OCI-LY1 (cell line): ENCODE results near the gene SLC12A5.
"Not testable (repeated sequence)": the region's sequence is repeated elsewhere in the genome, so short reads cannot be mapped to it uniquely, and the experiment has no call there.

Experiments
- H2AFZ ChIP-seq: fragments of 200-600 bp; sonication (generic), shearing (Covaris generic); 2 replicates; pipeline ENCODE4 v1.6.0; 2014; ENCODE audit warnings: antibody characterized with exemption, mild to moderate bottlenecking, low read length
- H3F3A ChIP-seq: fragments of 200-600 bp; sonication (generic), shearing (Covaris generic); 2 replicates; pipeline ENCODE4 v1.6.0; 2014; ENCODE audit warnings: mild to moderate bottlenecking, antibody characterized with exemption, low read length, moderate library complexity; ENCODE audit not compliant: insufficient read depth
- H3K27ac ChIP-seq: fragments of 200-600 bp; sonication (generic); 2 replicates; pipeline ENCODE4 v1.5.1; 2014; ENCODE audit warnings: low read length, mixed run types, mild to moderate bottlenecking, low read depth; ENCODE audit not compliant: poor library complexity, severe bottlenecking
- H3K27me3 ChIP-seq: fragments of 200-600 bp; sonication (generic); 2 replicates; pipeline ENCODE4 v1.6.0; 2014; ENCODE audit warnings: antibody characterized with exemption, mild to moderate bottlenecking, low read length, moderate library complexity; ENCODE audit not compliant: insufficient read depth
- H3K36me3 ChIP-seq: fragments of 200-600 bp; sonication (generic); 2 replicates; pipeline ENCODE4 v1.6.1; 2014; ENCODE audit warnings: mild to moderate bottlenecking, antibody characterized with exemption, low read length, moderate library complexity, mixed read lengths; ENCODE audit not compliant: insufficient read depth
- H3K4me1 ChIP-seq: fragments of 200-600 bp; sonication (generic); 2 replicates; pipeline ENCODE4 v1.5.1; 2014; ENCODE audit warnings: mild to moderate bottlenecking, low read length, moderate library complexity; ENCODE audit not compliant: insufficient read depth, severe bottlenecking
- H3K4me2 ChIP-seq: fragments of 200-600 bp; sonication (generic), shearing (Covaris generic); 2 replicates; pipeline ENCODE4 v1.6.1; 2014; ENCODE audit warnings: low read length
- H3K4me3 ChIP-seq: fragments of 200-600 bp; sonication (generic); 2 replicates; pipeline ENCODE4 v1.5.1; 2014; ENCODE audit warnings: low read length, low read depth, mild to moderate bottlenecking, mixed read lengths; ENCODE audit not compliant: poor library complexity, severe bottlenecking
- H3K79me2 ChIP-seq: fragments of 200-600 bp; shearing (Covaris generic); 2 replicates; pipeline ENCODE4 v1.6.1; 2016; ENCODE audit warnings: mixed run types, low read length, mixed read lengths; ENCODE audit not compliant: insufficient read depth
- H3K9ac ChIP-seq: fragments of 200-600 bp; sonication (generic), shearing (Covaris generic); 2 replicates; pipeline ENCODE4 v1.6.1; 2014; ENCODE audit warnings: mild to moderate bottlenecking, low read length, mixed read lengths
- H3K9me2 ChIP-seq: fragments of 200-600 bp; sonication (generic), shearing (Covaris generic); 2 replicates; pipeline ENCODE4 v1.6.1; 2014; ENCODE audit warnings: low read depth, mild to moderate bottlenecking, low read length, mixed read lengths
- H3K9me3 ChIP-seq: fragments of 200-600 bp; shearing (Covaris generic); 2 replicates; pipeline ENCODE4 v1.6.1; 2014; ENCODE audit warnings: low read length, mixed read lengths
- H4K20me1 ChIP-seq: fragments of 200-600 bp; sonication (generic), shearing (Covaris generic); 2 replicates; pipeline ENCODE4 v1.6.0; 2016; ENCODE audit warnings: mild to moderate bottlenecking, low read length; ENCODE audit not compliant: insufficient read depth
- EZH2 ChIP-seq: fragments of 200-600 bp; sonication (generic), shearing (Covaris generic); IDR thresholded peaks from 2 replicates; pipeline ENCODE4 v1.8.0; 2017; ENCODE audit warnings: borderline replicate concordance, mixed run types, mild to moderate bottlenecking, antibody characterized with exemption, low read length, moderate library complexity, mixed read lengths
- TF ChIP-seq, protein P1 (sequence below): fragments of 200-600 bp; sonication (generic), shearing (Covaris generic); IDR thresholded peaks from 2 replicates; pipeline ENCODE4 v1.5.1; 2017; ENCODE audit warnings: mild to moderate bottlenecking, antibody characterized with exemption, low read length, moderate library complexity, mixed read lengths

SLC12A5 gene

GRCh38 chr20:46088409-46089166 lies 59.6 kb downstream of the SLC12A5 start:
- Histone ChIP-seq H3K4me1 (peaks cover 43% of the 10 kb centered on the region), H3K9ac (peak overlapping the region; percentile 94), H3K79me2 (peaks cover 56% of the 10 kb centered on the region), H3K4me2 (peak overlapping the region; percentile 97), H4K20me1 (peaks cover 2% of the 10 kb centered on the region; the same call in 1 of the 2 replicates), H2AFZ (no peak overlapping the region), H3F3A (no peaks in the 10 kb centered on the region), H3K27me3 (no peaks in the 10 kb centered on the region), H3K4me3 (peak overlapping the region; percentile 96), H3K9me2 (no peaks in the 10 kb centered on the region), H3K36me3 (no peaks in the 10 kb centered on the region), H3K9me3 (no peaks in the 10 kb centered on the region), H3K27ac (peak overlapping the region; percentile 1)
- TF ChIP-seq EZH2: no peak
- TF ChIP-seq, protein P1, sequence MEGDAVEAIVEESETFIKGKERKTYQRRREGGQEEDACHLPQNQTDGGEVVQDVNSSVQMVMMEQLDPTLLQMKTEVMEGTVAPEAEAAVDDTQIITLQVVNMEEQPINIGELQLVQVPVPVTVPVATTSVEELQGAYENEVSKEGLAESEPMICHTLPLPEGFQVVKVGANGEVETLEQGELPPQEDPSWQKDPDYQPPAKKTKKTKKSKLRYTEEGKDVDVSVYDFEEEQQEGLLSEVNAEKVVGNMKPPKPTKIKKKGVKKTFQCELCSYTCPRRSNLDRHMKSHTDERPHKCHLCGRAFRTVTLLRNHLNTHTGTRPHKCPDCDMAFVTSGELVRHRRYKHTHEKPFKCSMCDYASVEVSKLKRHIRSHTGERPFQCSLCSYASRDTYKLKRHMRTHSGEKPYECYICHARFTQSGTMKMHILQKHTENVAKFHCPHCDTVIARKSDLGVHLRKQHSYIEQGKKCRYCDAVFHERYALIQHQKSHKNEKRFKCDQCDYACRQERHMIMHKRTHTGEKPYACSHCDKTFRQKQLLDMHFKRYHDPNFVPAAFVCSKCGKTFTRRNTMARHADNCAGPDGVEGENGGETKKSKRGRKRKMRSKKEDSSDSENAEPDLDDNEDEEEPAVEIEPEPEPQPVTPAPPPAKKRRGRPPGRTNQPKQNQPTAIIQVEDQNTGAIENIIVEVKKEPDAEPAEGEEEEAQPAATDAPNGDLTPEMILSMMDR: peak; percentile 20; the same call in 1 of the 2 replicates

GRCh38 chr20:46089167-46089416 lies 60.1 kb downstream of the SLC12A5 start:
- H4K20me1 ChIP-seq: peaks cover 2% of the 10 kb centered on the region; the same call in 1 of the 2 replicates
- H3K4me3 ChIP-seq: peak overlapping the region; percentile 96
- H3K4me1 ChIP-seq: peaks cover 43% of the 10 kb centered on the region
- no peaks in the 10 kb centered on the region for H3F3A ChIP-seq
- no peaks in the 10 kb centered on the region for H3K36me3 ChIP-seq
- H3K4me2 ChIP-seq: peak overlapping the region; percentile 97
- H3K9me3 ChIP-seq: no peaks in the 10 kb centered on the region
- peak overlapping the region; percentile 1 for H3K27ac ChIP-seq
- no peaks in the 10 kb centered on the region for H3K9me2 ChIP-seq
- H3K79me2 ChIP-seq: peaks cover 51% of the 10 kb centered on the region
- H3K9ac ChIP-seq: peak overlapping the region; percentile 94
- H3K27me3 ChIP-seq: no peaks in the 10 kb centered on the region
- TF ChIP-seq, protein P1: no peak
- no peak for TF ChIP-seq EZH2
- no peak overlapping the region for H2AFZ ChIP-seq

DNA sequence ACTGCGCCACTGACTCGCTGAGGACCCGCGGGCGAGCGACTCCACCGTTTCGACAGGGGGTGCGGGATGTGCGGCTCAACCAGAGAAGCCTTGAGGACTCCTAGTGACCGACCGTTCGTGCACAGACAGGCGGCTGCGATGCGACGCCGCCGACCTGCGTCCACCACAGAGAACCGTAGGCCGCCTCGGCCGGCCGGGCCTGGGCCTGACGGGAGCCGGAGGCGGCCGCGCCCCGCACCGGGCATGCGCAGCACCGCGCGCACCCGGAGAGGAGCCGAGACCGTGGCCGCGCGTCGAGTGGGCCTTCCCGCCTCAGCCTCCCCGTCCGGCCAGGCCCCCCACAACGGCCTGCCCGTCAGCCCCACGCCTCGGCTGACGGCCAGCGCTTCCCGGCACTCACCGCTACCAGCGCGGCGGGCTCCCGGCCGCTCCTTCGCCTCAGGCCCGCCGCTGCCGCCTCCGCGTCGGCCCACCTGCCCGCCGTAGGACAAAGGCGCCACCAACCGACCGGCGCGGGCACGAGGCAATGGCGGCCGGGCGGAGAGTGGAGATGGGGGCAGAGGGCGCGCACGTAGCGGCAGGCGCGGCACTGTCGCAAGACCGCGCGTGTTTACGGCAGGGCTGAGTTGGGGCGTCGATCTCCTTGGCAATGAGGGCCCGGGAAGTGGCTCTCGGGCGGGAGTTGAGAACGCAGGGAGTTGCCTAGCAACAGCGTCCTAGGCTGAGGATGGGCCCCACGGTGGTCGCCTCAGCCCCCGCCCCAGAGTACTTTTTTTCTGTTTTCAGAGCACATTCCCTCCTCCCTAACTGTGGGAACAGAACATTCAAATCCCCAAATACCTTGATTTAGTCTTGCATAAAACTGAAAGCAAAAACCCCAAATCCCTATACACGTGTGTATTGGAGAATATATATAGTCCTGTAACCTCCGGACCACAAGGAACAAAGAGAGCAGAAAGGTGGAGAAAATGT lies 60.7 kb downstream of the SLC12A5 start, which contains the start of gene NCOA5:
NCOA5 (minus strand) TSS at position 546 of the 972 bp plus-strand sequence. CDS start 10,538 bp downstream, outside the sequence.
- peak within 1 kb of the TSS; percentile 34 for H2AFZ ChIP-seq
- H3K9ac ChIP-seq: peak within 1 kb of the TSS; percentile 94

GRCh38 chr20:46091622-46092535 lies 62.9 kb downstream of the SLC12A5 start:
- H3K9me3 ChIP-seq, H3K27ac ChIP-seq, H3K4me3 ChIP-seq, H3F3A ChIP-seq, H4K20me1 ChIP-seq, H3K9ac ChIP-seq, H3K27me3 ChIP-seq, H3K9me2 ChIP-seq, H3K36me3 ChIP-seq, H2AFZ ChIP-seq, H3K4me2 ChIP-seq: not testable (repeated sequence)
- Histone ChIP-seq H3K4me1 (peaks cover 25% of the 10 kb centered on the region), H3K79me2 (peaks cover 24% of the 10 kb centered on the region)

More for the DNA sequence above, 60.7 kb downstream of the SLC12A5 start, which contains the start of gene NCOA5:
- no peaks in the 10 kb centered on the region for H3K9me2 ChIP-seq
- H4K20me1 ChIP-seq: peaks cover 2% of the 10 kb centered on the region; the same call in 1 of the 2 replicates
- peaks cover 45% of the 10 kb centered on the region for H3K79me2 ChIP-seq
- peak within 1 kb of the TSS; percentile 42 for H3K27ac ChIP-seq
- peak within 1 kb of the TSS; percentile 96 for H3K4me3 ChIP-seq
- H3K36me3 ChIP-seq: no peaks in the 10 kb centered on the region
- no peaks in the 10 kb centered on the region for H3K9me3 ChIP-seq
- H3F3A ChIP-seq: no peaks in the 10 kb centered on the region
- peaks cover 43% of the 10 kb centered on the region for H3K4me1 ChIP-seq
- peak within 1 kb of the TSS; percentile 97 for H3K4me2 ChIP-seq
- TF ChIP-seq, protein P1: peak; percentile 22; the same call in 1 of the 2 replicates
- no peak for TF ChIP-seq EZH2
- H3K27me3 ChIP-seq: no peaks in the 10 kb centered on the region
